ENCODE measurements around the gene RNF121. TPM values are rescaled to one million over a fixed set of nuclear protein-coding genes. Genes with fewer than 3 reads are reported as not detected.

RNF121 gene
- total RNA-seq, 1 experiment from 2014 or later: 56.9 TPM

DNA sequence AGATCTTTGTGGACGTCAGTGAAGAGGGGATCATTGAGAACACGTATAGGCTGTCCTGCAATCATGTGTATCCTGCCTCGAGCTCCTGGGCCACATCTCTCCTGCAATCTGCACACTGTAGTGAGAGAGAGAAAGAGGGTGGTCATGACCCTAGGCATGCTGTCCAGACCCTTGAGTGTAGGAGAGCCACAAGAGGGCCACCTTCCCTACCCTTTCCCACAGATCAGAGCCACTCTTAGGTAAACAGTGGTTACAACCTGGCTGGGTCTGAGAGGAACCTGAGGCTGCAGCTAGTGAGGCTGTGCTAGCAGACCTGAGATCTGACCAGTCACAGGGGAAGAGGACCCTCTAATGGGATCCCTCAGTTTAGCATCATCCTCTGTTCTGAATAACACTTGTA lies 65.9 kb downstream of the RNF121 start:
- no peak overlapping the region for H4K91ac ChIP-seq (ENCODE audit: insufficient read length, low read depth, low read length)
- no peak overlapping the region for H2BK120ac ChIP-seq (ENCODE audit: low read depth, low read length, poor library complexity, severe bottlenecking)
- no peak; the same call in 2 of the 3 replicates for TF ChIP-seq CTCF (conservative IDR thresholded peaks at IDR 0.05)
- DNase-seq: no peak
- H3K9ac ChIP-seq (ENCODE audit: extremely low read depth, insufficient read length, low read length): no peak overlapping the region
- H3K23ac ChIP-seq (ENCODE audit: insufficient read length, low read depth, low read length): no peak overlapping the region
- H3K23me2 ChIP-seq (ENCODE audit: insufficient read length, low read depth, low read length, poor library complexity, severe bottlenecking): no peaks in the 10 kb centered on the region
- H3K27me3 ChIP-seq (ENCODE audit: insufficient read depth, low read length): no peaks in the 10 kb centered on the region
- Mint-ChIP-seq H3K4me3 (no peak overlapping the region), H3K27me3 (ENCODE audit: low read depth) (no peaks in the 10 kb centered on the region), H3K9me3 (no peaks in the 10 kb centered on the region), H3K4me1 (peaks cover 0 to 7% of the 10 kb centered on the region in 2 experiments; a peak in 1 of 4 replicates), H3K36me3 (ENCODE audit: insufficient read depth in 1 of 3, low read depth in 3 of 3) (peaks cover 0 to 24% (median 0%) of the 10 kb centered on the region in 3 experiments; a peak in 5 of 7 replicates), H3K27ac (no peak overlapping the region)
- no peak overlapping the region for H2BK20ac ChIP-seq (ENCODE audit: low read depth, low read length, poor library complexity, severe bottlenecking)
- H3K4me2 ChIP-seq (ENCODE audit: insufficient read depth, insufficient read length, low read length): no peak overlapping the region
- no peaks in the 10 kb centered on the region for H3K9me3 ChIP-seq (ENCODE audit: control insufficient read depth, low read depth, low read length)
- H4K20me1 ChIP-seq (ENCODE audit: control insufficient read depth, insufficient read depth, insufficient read length): no peaks in the 10 kb centered on the region
- no peak overlapping the region for H3K4ac ChIP-seq (ENCODE audit: low read depth, low read length)
- H2BK5ac ChIP-seq (ENCODE audit: insufficient read length, low read length): no peak overlapping the region
- H4K5ac ChIP-seq (ENCODE audit: insufficient read length, low read depth, low read length): no peak overlapping the region
- no peak overlapping the region for H3K18ac ChIP-seq (ENCODE audit: insufficient read length, low read depth, low read length)
- no peak overlapping the region for H3K14ac ChIP-seq (ENCODE audit: insufficient read depth, low read length)
- H3K56ac ChIP-seq (ENCODE audit: insufficient read length, low read depth, low read length): no peak overlapping the region
- H3K27ac ChIP-seq (ENCODE audit: insufficient read length, low read depth, low read length): no peak overlapping the region
- no peaks in the 10 kb centered on the region for H3K79me2 ChIP-seq (ENCODE audit: insufficient read depth, low read length)
- H4K8ac ChIP-seq (replicated peaks; ENCODE audit: insufficient read length, low read depth, low read length): no peak overlapping the region
- H3K79me1 ChIP-seq (ENCODE audit: insufficient read depth, low read depth, low read length, poor library complexity, severe bottlenecking): no peaks in the 10 kb centered on the region
- no peak overlapping the region for H3T11ph ChIP-seq (ENCODE audit: low read length)
- no peaks in the 10 kb centered on the region for H3K4me1 ChIP-seq (ENCODE audit: insufficient read depth, low read length)
- no peak overlapping the region for H2BK12ac ChIP-seq (ENCODE audit: insufficient read length, low read depth, low read length)
- no peak overlapping the region for H2AK5ac ChIP-seq (ENCODE audit: insufficient read length, low read length)
- H2BK15ac ChIP-seq (ENCODE audit: low read depth, low read length): no peak overlapping the region
- no CpG with 5 or more reads among the region's 3 CpGs for WGBS (ENCODE audit: extremely low coverage, insufficient read length, low lambda C conversion rate)
- H2AFZ ChIP-seq (ENCODE audit: low read length): no peak overlapping the region

Data from H9 (cell line).